Liver (tissue), 3 donors: Measurements from ENCODE around the gene RDX.

Experiments
- GABPA ChIP-seq, 2 donors: IDR thresholded peaks in 1 of 2; conservative IDR thresholded peaks in 1 of 2; 2 replicates each; pipeline ENCODE4 v1.6.1; 2016; ENCODE audit warnings: antibody characterized with exemption in 2 of 2, mild to moderate bottlenecking in 1 of 2, moderate library complexity in 1 of 2
- JUND ChIP-seq, 2 donors: IDR thresholded peaks; 2 replicates each; pipeline ENCODE4 v1.6.1; 2016; ENCODE audit warnings: antibody characterized with exemption in 2 of 2
- NR2F2 ChIP-seq: IDR thresholded peaks from 2 replicates; pipeline ENCODE4 v1.6.1; 2016; ENCODE audit warnings: antibody characterized with exemption
- RAD21 ChIP-seq, 2 donors: IDR thresholded peaks; 2 replicates each; pipeline ENCODE4 v1.6.1; 2016; ENCODE audit warnings: antibody characterized with exemption in 2 of 2, mild to moderate bottlenecking in 2 of 2
- RXRA ChIP-seq, 2 donors: IDR thresholded peaks; 2 replicates each; pipeline ENCODE4 v1.6.1; 2017 to 2018; ENCODE audit warnings: antibody characterized with exemption in 2 of 2, mild to moderate bottlenecking in 1 of 2
- TAF1 ChIP-seq: conservative IDR thresholded peaks from 2 replicates; pipeline ENCODE4 v1.6.1; 2016; ENCODE audit warnings: antibody characterized with exemption, mild to moderate bottlenecking
- ZBTB33 ChIP-seq: IDR thresholded peaks from 2 replicates; pipeline ENCODE4 v1.6.1; 2016; ENCODE audit warnings: antibody characterized with exemption
- TF ChIP-seq, protein P1 (sequence below): IDR thresholded peaks from 2 replicates; pipeline ENCODE4 v1.6.1; 2016; ENCODE audit warnings: antibody characterized with exemption
- TF ChIP-seq, protein P2 (sequence below): fragments of 150-350 bp; IDR thresholded peaks from 2 replicates; pipeline ENCODE4 v1.5.1; 2017; ENCODE audit warnings: improper control_type of control experiment, low read depth, low read length; ENCODE audit not compliant: missing input control
- TF ChIP-seq, protein P3 (sequence below): IDR thresholded peaks from 2 replicates; pipeline ENCODE4 v1.6.1; 2016; ENCODE audit warnings: antibody characterized with exemption, mild to moderate bottlenecking
- TF ChIP-seq, protein P4 (sequence below): IDR thresholded peaks from 2 replicates; pipeline ENCODE4 v1.6.1; 2016; ENCODE audit warnings: antibody characterized with exemption
- donor health status: healthy.
- donor health status: healthy.

GRCh38 chr11:110295086-110295485 is 1.3 kb downstream of the RDX start:
- TF ChIP-seq ZBTB33 = no peak
- TF ChIP-seq, protein P1, sequence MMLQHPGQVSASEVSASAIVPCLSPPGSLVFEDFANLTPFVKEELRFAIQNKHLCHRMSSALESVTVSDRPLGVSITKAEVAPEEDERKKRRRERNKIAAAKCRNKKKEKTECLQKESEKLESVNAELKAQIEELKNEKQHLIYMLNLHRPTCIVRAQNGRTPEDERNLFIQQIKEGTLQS = no peak
- TF ChIP-seq, protein P2, sequence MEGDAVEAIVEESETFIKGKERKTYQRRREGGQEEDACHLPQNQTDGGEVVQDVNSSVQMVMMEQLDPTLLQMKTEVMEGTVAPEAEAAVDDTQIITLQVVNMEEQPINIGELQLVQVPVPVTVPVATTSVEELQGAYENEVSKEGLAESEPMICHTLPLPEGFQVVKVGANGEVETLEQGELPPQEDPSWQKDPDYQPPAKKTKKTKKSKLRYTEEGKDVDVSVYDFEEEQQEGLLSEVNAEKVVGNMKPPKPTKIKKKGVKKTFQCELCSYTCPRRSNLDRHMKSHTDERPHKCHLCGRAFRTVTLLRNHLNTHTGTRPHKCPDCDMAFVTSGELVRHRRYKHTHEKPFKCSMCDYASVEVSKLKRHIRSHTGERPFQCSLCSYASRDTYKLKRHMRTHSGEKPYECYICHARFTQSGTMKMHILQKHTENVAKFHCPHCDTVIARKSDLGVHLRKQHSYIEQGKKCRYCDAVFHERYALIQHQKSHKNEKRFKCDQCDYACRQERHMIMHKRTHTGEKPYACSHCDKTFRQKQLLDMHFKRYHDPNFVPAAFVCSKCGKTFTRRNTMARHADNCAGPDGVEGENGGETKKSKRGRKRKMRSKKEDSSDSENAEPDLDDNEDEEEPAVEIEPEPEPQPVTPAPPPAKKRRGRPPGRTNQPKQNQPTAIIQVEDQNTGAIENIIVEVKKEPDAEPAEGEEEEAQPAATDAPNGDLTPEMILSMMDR = no peak
- no peak for TF ChIP-seq GABPA (IDR thresholded peaks at IDR 0.05 in 1 of 2, conservative IDR thresholded peaks at IDR 0.05 in 1 of 2)
- no peak for TF ChIP-seq RXRA (IDR thresholded peaks at IDR 0.05)
- no peak for TF ChIP-seq NR2F2
- TF ChIP-seq, protein P3, sequence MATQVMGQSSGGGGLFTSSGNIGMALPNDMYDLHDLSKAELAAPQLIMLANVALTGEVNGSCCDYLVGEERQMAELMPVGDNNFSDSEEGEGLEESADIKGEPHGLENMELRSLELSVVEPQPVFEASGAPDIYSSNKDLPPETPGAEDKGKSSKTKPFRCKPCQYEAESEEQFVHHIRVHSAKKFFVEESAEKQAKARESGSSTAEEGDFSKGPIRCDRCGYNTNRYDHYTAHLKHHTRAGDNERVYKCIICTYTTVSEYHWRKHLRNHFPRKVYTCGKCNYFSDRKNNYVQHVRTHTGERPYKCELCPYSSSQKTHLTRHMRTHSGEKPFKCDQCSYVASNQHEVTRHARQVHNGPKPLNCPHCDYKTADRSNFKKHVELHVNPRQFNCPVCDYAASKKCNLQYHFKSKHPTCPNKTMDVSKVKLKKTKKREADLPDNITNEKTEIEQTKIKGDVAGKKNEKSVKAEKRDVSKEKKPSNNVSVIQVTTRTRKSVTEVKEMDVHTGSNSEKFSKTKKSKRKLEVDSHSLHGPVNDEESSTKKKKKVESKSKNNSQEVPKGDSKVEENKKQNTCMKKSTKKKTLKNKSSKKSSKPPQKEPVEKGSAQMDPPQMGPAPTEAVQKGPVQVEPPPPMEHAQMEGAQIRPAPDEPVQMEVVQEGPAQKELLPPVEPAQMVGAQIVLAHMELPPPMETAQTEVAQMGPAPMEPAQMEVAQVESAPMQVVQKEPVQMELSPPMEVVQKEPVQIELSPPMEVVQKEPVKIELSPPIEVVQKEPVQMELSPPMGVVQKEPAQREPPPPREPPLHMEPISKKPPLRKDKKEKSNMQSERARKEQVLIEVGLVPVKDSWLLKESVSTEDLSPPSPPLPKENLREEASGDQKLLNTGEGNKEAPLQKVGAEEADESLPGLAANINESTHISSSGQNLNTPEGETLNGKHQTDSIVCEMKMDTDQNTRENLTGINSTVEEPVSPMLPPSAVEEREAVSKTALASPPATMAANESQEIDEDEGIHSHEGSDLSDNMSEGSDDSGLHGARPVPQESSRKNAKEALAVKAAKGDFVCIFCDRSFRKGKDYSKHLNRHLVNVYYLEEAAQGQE = no peak
- TF ChIP-seq, protein P4, sequence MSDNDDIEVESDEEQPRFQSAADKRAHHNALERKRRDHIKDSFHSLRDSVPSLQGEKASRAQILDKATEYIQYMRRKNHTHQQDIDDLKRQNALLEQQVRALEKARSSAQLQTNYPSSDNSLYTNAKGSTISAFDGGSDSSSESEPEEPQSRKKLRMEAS = no peak
- TF ChIP-seq RAD21 (IDR thresholded peaks at IDR 0.05) = no peak
- no peak for TF ChIP-seq JUND (IDR thresholded peaks at IDR 0.05)
- no peak for TF ChIP-seq TAF1
